ENCODE data around the gene EIF2AK3. TPM values are rescaled to one million over a fixed set of nuclear protein-coding genes. Genes with fewer than 3 reads are reported as not detected.
"Not testable (repeated sequence)": the region's sequence is repeated elsewhere in the genome, so short reads cannot be mapped to it uniquely, and the experiment has no call there.

EIF2AK3 gene
- total RNA-seq, 1 donor from 2014 or later, result 16.6 TPM

DNA sequence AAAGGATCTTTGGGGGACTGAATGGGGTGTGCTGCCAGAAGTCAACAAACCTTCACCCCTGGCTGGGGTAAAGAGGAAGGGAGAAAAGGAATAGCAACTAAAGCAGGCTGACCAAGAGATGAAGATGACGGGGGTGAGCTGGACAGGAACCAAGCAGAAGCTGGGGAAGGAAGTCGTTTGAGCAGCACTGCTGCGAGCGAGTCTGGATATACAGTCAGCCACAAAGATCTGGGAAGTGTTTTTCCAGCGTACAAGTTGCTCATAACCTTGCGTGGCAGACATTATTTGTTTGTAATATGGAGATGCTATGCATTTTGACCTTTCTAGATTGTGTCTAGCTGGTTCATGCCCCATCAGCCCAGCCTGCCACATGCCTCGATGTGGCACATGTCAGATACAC lies 71.2 kb downstream of the EIF2AK3 start:
- Mint-ChIP-seq H3K9me3 (ENCODE audit: unreplicated experiment) (no peaks in the 10 kb centered on the region), H3K36me3 (ENCODE audit: unreplicated experiment) (peaks cover 27% of the 10 kb centered on the region), H3K27me3 (ENCODE audit: unreplicated experiment) (no peaks in the 10 kb centered on the region), H3K27ac (ENCODE audit: unreplicated experiment) (no peak overlapping the region), H3K4me1 (ENCODE audit: unreplicated experiment) (no peaks in the 10 kb centered on the region), H3K4me3 (ENCODE audit: unreplicated experiment) (no peak overlapping the region)
- no peak for TF ChIP-seq CTCF (IDR thresholded peaks at IDR 0.05)
- DNase-seq (ENCODE audit: extremely low spot score, unreplicated experiment), result no peak

- H3K36me3 Mint-ChIP-seq (ENCODE audit: unreplicated experiment), result peaks cover 18% of the 10 kb centered on the region
- H3K4me1 Mint-ChIP-seq (ENCODE audit: unreplicated experiment), result peaks cover 10% of the 10 kb centered on the region
Observed at GRCh38 chr2:88554189-88554588, 73.1 kb downstream of the EIF2AK3 start.

DNA sequence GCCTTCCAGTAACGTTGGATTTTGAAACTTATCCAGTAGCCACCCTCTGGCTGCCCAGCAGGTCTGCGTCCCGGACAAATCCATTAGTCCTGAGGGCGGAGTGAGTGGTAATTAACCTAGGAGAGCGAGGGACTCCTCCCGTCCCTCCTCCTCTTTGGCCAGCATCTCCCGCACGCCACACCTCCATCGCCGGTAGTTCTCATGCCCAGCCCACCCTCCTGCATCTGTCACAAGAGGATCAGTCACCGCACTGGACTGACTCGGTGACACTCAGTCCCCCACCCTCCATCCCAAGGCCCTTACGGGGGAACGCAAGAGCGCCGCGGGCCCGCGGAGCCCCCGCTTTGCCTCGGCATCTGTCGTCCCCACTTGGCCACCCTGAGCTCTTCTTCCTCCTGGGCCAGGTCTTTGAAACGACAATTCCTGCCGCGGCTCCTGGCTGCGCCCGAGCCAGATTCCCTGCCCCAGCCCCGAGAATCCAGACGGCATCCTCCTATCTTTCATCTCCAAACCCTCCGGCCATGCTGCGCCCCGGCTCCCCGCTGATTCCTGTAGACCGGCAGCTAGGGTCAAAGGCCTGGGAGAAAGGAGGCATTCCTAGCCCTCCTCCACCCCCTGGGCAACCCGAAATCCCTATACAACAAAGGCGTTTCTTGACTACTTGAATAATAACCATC lies 77.5 kb downstream of the EIF2AK3 start:
- Mint-ChIP-seq H3K27ac (ENCODE audit: unreplicated experiment) (no peak overlapping the region), H3K27me3 (ENCODE audit: unreplicated experiment) (peaks cover 10% of the 10 kb centered on the region), H3K36me3 (ENCODE audit: unreplicated experiment) (peaks cover 6% of the 10 kb centered on the region), H3K9me3 (ENCODE audit: unreplicated experiment) (no peaks in the 10 kb centered on the region), H3K4me1 (ENCODE audit: unreplicated experiment) (peaks cover 10% of the 10 kb centered on the region), H3K4me3 (ENCODE audit: unreplicated experiment) (peak overlapping the region; percentile 73)
- no peak for TF ChIP-seq CTCF (IDR thresholded peaks at IDR 0.05)
- peak; percentile 65 for DNase-seq (ENCODE audit: extremely low spot score, unreplicated experiment)

More at GRCh38 chr2:88554189-88554588, 73.1 kb downstream of the EIF2AK3 start:
- H3K9me3 Mint-ChIP-seq (ENCODE audit: unreplicated experiment), result no peaks in the 10 kb centered on the region
- H3K4me3 Mint-ChIP-seq (ENCODE audit: unreplicated experiment), result no peak overlapping the region
- H3K27ac Mint-ChIP-seq (ENCODE audit: unreplicated experiment), result no peak overlapping the region
- no peak for DNase-seq (ENCODE audit: extremely low spot score, unreplicated experiment)
- peaks cover 10% of the 10 kb centered on the region for H3K27me3 Mint-ChIP-seq (ENCODE audit: unreplicated experiment)
- no peak for TF ChIP-seq CTCF (IDR thresholded peaks at IDR 0.05)

DNA sequence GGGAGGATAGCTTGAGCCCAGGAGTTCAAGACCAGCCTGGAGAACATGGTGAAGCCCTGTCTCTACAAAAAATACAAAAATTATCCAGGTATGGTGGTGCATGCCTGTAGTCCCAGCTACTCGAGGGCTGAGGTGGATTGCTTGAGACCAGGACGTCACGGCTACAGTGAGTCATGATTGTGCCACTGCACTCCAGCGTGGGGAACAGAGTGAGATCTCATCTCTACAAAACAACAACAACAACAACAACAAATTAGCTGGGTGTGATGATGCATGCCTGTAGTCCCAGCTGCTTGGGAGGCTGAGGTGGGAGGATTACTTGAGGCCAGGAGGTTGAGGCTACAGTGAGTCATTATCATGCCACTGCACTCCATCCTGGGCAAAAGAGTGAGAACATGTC lies 81.0 kb downstream of the EIF2AK3 start:
- not testable (repeated sequence) for H3K27ac Mint-ChIP-seq (ENCODE audit: unreplicated experiment); DNase-seq (ENCODE audit: extremely low spot score, unreplicated experiment); H3K36me3 Mint-ChIP-seq (ENCODE audit: unreplicated experiment); H3K4me3 Mint-ChIP-seq (ENCODE audit: unreplicated experiment); H3K4me1 Mint-ChIP-seq (ENCODE audit: unreplicated experiment); H3K9me3 Mint-ChIP-seq (ENCODE audit: unreplicated experiment)
- H3K27me3 Mint-ChIP-seq (ENCODE audit: unreplicated experiment), result peaks cover 17% of the 10 kb centered on the region

- no peak for DNase-seq (ENCODE audit: extremely low spot score, unreplicated experiment)
- Mint-ChIP-seq H3K27ac (ENCODE audit: unreplicated experiment) (no peak overlapping the region), H3K4me3 (ENCODE audit: unreplicated experiment) (no peak overlapping the region), H3K36me3 (ENCODE audit: unreplicated experiment) (no peaks in the 10 kb centered on the region), H3K9me3 (ENCODE audit: unreplicated experiment) (no peaks in the 10 kb centered on the region), H3K4me1 (ENCODE audit: unreplicated experiment) (peaks cover 8% of the 10 kb centered on the region), H3K27me3 (ENCODE audit: unreplicated experiment) (peaks cover 16% of the 10 kb centered on the region)
- no peak for TF ChIP-seq CTCF (IDR thresholded peaks at IDR 0.05)
Observed at GRCh38 chr2:88545118-88545517, 82.1 kb downstream of the EIF2AK3 start.

Measured in osteocyte (in vitro differentiated cells).